HepG2 (cell line): ENCODE results near the gene AKR1C3. TPM values are rescaled to one million over a fixed set of nuclear protein-coding genes. Genes with fewer than 3 reads are reported as not detected.

Experiments used
- ATF7-NPFF ChIP-seq: sonication (generic); formaldehyde crosslinking; IDR thresholded peaks from 2 replicates; pipeline ENCODE4 v1.8.1; 2023; ENCODE audit warnings: mild to moderate bottlenecking, low read depth, missing genetic modification reagents, moderate library complexity
- RFXANK ChIP-seq: IDR thresholded peaks from 2 replicates; pipeline ENCODE4 v1.6.1; 2016
- TCF12 ChIP-seq, 2 experiments: fragments of 450-650 bp in 1 of 2; sonication (generic) in 1 of 2; formaldehyde crosslinking in 1 of 2; IDR thresholded peaks; 2 replicates each; pipeline versions ENCODE4 v1.6.1 to v1.8.0; 2017 to 2022; ENCODE audit warnings: antibody characterized with exemption in 1 of 2, mild to moderate bottlenecking in 1 of 2, missing genetic modification reagents in 1 of 2, moderate library complexity in 1 of 2
- THYN1 ChIP-seq: sonication (generic); formaldehyde crosslinking; IDR thresholded peaks from 2 replicates; pipeline ENCODE4 v1.8.1; 2023; ENCODE audit warnings: low read depth, mild to moderate bottlenecking, moderate library complexity, missing genetic modification reagents, borderline replicate concordance
- TOE1 ChIP-seq: sonication (generic); formaldehyde crosslinking; IDR thresholded peaks from 2 replicates; pipeline ENCODE4 v1.4.0; 2020; ENCODE audit warnings: mild to moderate bottlenecking, missing genetic modification reagents
- TSC22D2 ChIP-seq: sonication (generic); formaldehyde crosslinking; IDR thresholded peaks from 2 replicates; pipeline ENCODE4 v1.5.1; 2020; ENCODE audit warnings: missing genetic modification reagents, mild to moderate bottlenecking, borderline replicate concordance
- ZFY ChIP-seq: sonication (generic); formaldehyde crosslinking; IDR thresholded peaks from 2 replicates; pipeline ENCODE4 v1.4.0; 2020; ENCODE audit warnings: missing genetic modification reagents
- ZNF292 ChIP-seq: sonication (generic); formaldehyde crosslinking; IDR thresholded peaks from 2 replicates; pipeline ENCODE4 v1.8.1; 2022; ENCODE audit warnings: mild to moderate bottlenecking, low read depth, missing genetic modification reagents, borderline replicate concordance
- ZNF296 ChIP-seq: sonication (generic); formaldehyde crosslinking; conservative IDR thresholded peaks from 2 replicates; pipeline ENCODE4 v1.5.0; 2020; ENCODE audit warnings: mild to moderate bottlenecking, missing genetic modification reagents
- ZNF703 ChIP-seq: sonication (generic); formaldehyde crosslinking; IDR thresholded peaks from 2 replicates; pipeline ENCODE4 v1.5.1; 2020; ENCODE audit warnings: missing genetic modification reagents, mild to moderate bottlenecking, moderate library complexity, borderline replicate concordance
- ZNF746 ChIP-seq: sonication (generic); formaldehyde crosslinking; IDR thresholded peaks from 2 replicates; pipeline ENCODE4 v1.8.0; 2022; ENCODE audit warnings: mild to moderate bottlenecking, missing genetic modification reagents
- polyA plus RNA-seq, 8 experiments: library from polyadenylated mRNA; depleted of rRNA in 3 of 8; stranded (reverse) in 7 of 8; unstranded in 1 of 8; fragments of >200 nt; fragmentation: Illumina TruSeq in 4 of 8; extraction: Trizol in 4 of 8; gene quantifications; 2 replicates each; pipeline versions ENCODE4 v1.2.1 to v1.2.3, GENCODE V29; 2011 to 2016; ENCODE audit warnings: low read depth in 4 of 8, missing spikeins in 1 of 8, mixed read lengths in 1 of 8; ENCODE audit not compliant: insufficient read depth in 1 of 8
- total RNA-seq, 5 experiments: library from RNA; depleted of rRNA; stranded (reverse); fragments of >200 nt; fragmentation: Illumina TruSeq; extraction: Trizol; gene quantifications; 2 replicates each; pipeline ENCODE4 v1.2.3, GENCODE V29; 2016; ENCODE audit warnings: low read depth in 1 of 5
- TF ChIP-seq, protein P1 (sequence below): sonication (generic); formaldehyde crosslinking; conservative IDR thresholded peaks from 2 replicates; pipeline ENCODE4 v1.8.0; 2022; ENCODE audit warnings: low read depth, missing genetic modification reagents
- TF ChIP-seq, protein P2 (sequence below): IDR thresholded peaks from 2 replicates; pipeline ENCODE4 v1.6.1; 2016; ENCODE audit warnings: low read depth
- TF ChIP-seq, protein P3 (sequence below): sonication (generic); formaldehyde crosslinking; IDR thresholded peaks from 2 replicates; pipeline ENCODE4 v1.4.0; 2020; ENCODE audit warnings: missing genetic modification reagents
- TF ChIP-seq, protein P4 (sequence below): sonication (generic); formaldehyde crosslinking; IDR thresholded peaks from 2 replicates; pipeline ENCODE4 v1.4.0; 2020; ENCODE audit warnings: low read depth, mild to moderate bottlenecking, missing genetic modification reagents
- TF ChIP-seq, protein P5 (sequence below): sonication (generic); formaldehyde crosslinking; IDR thresholded peaks from 2 replicates; pipeline ENCODE4 v1.4.0; 2020; ENCODE audit warnings: missing genetic modification reagents
- TF ChIP-seq, protein P6 (sequence below): sonication (generic); formaldehyde crosslinking; IDR thresholded peaks from 2 replicates; pipeline ENCODE4 v1.5.1; 2020; ENCODE audit warnings: mild to moderate bottlenecking, missing genetic modification reagents

AKR1C3 gene
- total and polyA plus RNA-seq, 2 of the 13 experiments (the other 11 are each of a cell fraction or from before 2014, with no cell fraction given): 368 to 532 TPM

DNA sequence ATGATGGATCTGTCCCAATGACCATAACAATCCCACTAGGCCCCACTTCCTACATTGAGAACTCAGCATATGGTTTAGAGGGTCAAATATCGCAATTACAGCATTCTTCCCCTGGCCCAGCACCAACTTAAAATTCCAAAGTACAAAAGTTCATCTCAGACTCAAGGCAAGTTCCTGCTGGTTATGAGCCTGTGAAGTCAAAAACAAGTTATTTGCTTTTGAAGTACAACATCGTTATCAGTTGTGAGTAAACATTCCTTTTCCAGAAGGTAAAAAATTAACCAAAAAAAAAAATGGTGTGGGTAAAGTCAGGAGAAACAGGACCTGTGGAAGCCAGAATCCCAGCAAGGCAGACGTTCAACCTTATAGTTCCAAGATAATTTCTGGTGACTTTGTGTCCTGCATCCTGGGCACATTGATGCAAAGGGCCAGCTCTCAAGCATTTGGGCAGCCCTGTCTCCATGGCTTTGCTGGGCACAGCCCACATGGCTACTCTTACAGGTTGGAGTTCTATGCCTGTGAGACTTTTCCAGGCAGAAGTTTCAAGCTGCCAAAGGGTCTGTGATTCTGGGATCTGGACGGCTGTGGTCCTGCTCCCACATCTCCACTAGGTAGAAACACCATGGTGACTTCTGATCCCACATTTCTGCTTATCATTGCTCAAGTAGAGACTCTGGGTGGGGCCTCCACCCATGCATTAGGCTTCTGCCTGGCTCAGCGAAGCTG lies 53.2 kb downstream of the AKR1C3 start (continued):
- TF ChIP-seq, protein P1, sequence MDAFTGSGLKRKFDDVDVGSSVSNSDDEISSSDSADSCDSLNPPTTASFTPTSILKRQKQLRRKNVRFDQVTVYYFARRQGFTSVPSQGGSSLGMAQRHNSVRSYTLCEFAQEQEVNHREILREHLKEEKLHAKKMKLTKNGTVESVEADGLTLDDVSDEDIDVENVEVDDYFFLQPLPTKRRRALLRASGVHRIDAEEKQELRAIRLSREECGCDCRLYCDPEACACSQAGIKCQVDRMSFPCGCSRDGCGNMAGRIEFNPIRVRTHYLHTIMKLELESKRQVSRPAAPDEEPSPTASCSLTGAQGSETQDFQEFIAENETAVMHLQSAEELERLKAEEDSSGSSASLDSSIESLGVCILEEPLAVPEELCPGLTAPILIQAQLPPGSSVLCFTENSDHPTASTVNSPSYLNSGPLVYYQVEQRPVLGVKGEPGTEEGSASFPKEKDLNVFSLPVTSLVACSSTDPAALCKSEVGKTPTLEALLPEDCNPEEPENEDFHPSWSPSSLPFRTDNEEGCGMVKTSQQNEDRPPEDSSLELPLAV (CRISPR knock-in tag): peak; percentile 72; the same call in 1 of the 2 replicates
- TF ChIP-seq, protein P2, sequence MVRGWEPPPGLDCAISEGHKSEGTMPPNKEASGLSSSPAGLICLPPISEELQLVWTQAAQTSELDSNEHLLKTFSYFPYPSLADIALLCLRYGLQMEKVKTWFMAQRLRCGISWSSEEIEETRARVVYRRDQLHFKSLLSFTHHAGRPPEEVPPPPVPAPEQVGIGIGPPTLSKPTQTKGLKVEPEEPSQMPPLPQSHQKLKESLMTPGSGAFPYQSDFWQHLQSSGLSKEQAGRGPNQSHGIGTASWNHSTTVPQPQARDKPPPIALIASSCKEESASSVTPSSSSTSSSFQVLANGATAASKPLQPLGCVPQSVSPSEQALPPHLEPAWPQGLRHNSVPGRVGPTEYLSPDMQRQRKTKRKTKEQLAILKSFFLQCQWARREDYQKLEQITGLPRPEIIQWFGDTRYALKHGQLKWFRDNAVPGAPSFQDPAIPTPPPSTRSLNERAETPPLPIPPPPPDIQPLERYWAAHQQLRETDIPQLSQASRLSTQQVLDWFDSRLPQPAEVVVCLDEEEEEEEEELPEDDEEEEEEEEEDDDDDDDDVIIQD (CRISPR knock-in tag): peak; percentile 99
- TF ChIP-seq ZNF292 (CRISPR knock-in tag) (peak; percentile 62; the same call in 1 of the 2 replicates), THYN1 (CRISPR knock-in tag) (no peak), TSC22D2 (CRISPR knock-in tag) (0 out of 2 replicates have a peak, but pooled peaks have one; percentile 3), RFXANK (no peak), ATF7-NPFF (0 out of 2 replicates have a peak, but pooled peaks have one; percentile 38), ZFY (CRISPR knock-in tag) (peak; percentile 93), TCF12 (IDR thresholded peaks at IDR 0.05) (no peak), TCF12 (CRISPR knock-in tag; IDR thresholded peaks at IDR 0.05) (peak; percentile 90; the same call in 1 of the 2 replicates), ZNF746 (no peak), ZNF703 (CRISPR knock-in tag) (no peak), TOE1 (CRISPR knock-in tag) (peak; percentile 64; the same call in 1 of the 2 replicates), ZNF296 (no peak)
- TF ChIP-seq, protein P3, sequence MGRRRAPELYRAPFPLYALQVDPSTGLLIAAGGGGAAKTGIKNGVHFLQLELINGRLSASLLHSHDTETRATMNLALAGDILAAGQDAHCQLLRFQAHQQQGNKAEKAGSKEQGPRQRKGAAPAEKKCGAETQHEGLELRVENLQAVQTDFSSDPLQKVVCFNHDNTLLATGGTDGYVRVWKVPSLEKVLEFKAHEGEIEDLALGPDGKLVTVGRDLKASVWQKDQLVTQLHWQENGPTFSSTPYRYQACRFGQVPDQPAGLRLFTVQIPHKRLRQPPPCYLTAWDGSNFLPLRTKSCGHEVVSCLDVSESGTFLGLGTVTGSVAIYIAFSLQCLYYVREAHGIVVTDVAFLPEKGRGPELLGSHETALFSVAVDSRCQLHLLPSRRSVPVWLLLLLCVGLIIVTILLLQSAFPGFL (CRISPR knock-in tag): no peak
- TF ChIP-seq, protein P4, sequence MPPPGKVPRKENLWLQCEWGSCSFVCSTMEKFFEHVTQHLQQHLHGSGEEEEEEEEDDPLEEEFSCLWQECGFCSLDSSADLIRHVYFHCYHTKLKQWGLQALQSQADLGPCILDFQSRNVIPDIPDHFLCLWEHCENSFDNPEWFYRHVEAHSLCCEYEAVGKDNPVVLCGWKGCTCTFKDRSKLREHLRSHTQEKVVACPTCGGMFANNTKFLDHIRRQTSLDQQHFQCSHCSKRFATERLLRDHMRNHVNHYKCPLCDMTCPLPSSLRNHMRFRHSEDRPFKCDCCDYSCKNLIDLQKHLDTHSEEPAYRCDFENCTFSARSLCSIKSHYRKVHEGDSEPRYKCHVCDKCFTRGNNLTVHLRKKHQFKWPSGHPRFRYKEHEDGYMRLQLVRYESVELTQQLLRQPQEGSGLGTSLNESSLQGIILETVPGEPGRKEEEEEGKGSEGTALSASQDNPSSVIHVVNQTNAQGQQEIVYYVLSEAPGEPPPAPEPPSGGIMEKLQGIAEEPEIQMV: no peak
- TF ChIP-seq, protein P5, sequence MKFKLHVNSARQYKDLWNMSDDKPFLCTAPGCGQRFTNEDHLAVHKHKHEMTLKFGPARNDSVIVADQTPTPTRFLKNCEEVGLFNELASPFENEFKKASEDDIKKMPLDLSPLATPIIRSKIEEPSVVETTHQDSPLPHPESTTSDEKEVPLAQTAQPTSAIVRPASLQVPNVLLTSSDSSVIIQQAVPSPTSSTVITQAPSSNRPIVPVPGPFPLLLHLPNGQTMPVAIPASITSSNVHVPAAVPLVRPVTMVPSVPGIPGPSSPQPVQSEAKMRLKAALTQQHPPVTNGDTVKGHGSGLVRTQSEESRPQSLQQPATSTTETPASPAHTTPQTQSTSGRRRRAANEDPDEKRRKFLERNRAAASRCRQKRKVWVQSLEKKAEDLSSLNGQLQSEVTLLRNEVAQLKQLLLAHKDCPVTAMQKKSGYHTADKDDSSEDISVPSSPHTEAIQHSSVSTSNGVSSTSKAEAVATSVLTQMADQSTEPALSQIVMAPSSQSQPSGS (CRISPR knock-in tag): peak; percentile 80
- TF ChIP-seq, protein P6, sequence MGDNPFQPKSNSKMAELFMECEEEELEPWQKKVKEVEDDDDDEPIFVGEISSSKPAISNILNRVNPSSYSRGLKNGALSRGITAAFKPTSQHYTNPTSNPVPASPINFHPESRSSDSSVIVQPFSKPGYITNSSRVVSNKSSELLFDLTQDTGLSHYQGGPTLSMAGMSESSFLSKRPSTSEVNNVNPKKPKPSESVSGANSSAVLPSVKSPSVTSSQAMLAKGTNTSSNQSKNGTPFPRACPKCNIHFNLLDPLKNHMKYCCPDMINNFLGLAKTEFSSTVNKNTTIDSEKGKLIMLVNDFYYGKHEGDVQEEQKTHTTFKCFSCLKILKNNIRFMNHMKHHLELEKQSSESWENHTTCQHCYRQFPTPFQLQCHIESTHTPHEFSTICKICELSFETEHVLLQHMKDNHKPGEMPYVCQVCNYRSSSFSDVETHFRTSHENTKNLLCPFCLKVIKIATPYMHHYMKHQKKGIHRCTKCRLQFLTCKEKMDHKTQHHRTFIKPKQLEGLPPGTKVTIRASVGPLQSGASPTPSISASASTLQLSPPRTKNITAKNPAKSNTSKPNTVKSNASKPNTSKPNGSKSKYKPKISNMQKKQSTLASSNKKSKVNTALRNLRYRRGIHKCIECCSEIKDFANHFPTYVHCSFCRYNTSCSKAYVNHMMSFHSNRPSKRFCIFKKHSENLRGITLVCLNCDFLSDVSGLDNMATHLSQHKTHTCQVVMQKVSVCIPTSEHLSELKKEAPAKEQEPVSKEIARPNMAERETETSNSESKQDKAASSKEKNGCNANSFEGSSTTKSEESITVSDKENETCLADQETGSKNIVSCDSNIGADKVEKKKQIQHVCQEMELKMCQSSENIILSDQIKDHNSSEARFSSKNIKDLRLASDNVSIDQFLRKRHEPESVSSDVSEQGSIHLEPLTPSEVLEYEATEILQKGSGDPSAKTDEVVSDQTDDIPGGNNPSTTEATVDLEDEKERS (CRISPR knock-in tag): peak; percentile 86; the same call in 1 of the 2 replicates
